ENCODE measurements around the gene RACGAP1.

DNA sequence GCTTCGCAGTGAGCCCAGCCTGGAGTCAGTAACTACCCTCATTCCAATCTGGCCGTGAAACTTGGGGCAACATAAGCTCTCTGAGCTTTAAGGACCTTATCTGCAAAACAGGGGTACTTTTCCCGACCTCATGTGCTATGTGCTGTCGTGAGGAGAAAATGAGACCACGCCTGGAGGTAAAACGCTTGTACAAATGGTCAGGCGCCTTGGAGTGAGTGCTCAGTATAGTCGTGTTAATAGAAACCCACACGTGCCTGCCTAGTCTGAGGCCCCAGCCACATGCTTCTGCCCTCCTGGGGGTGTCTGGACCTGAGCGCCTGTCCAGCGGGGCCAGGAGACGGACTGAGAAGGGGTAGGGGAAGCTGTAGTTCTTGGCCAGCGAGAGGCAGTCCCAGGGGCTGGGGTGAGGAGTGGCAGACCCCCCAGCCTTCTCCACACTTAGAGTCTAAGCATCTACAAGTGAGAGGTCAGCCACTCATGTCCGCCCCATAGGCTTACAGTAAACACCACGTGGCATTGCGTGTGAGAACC is 58.7 kb downstream of the RACGAP1 start:
- TF ChIP-seq, protein P1, sequence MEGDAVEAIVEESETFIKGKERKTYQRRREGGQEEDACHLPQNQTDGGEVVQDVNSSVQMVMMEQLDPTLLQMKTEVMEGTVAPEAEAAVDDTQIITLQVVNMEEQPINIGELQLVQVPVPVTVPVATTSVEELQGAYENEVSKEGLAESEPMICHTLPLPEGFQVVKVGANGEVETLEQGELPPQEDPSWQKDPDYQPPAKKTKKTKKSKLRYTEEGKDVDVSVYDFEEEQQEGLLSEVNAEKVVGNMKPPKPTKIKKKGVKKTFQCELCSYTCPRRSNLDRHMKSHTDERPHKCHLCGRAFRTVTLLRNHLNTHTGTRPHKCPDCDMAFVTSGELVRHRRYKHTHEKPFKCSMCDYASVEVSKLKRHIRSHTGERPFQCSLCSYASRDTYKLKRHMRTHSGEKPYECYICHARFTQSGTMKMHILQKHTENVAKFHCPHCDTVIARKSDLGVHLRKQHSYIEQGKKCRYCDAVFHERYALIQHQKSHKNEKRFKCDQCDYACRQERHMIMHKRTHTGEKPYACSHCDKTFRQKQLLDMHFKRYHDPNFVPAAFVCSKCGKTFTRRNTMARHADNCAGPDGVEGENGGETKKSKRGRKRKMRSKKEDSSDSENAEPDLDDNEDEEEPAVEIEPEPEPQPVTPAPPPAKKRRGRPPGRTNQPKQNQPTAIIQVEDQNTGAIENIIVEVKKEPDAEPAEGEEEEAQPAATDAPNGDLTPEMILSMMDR (IDR thresholded peaks at IDR 0.05), result no peak
- no peak for TF ChIP-seq POLR2A (IDR thresholded peaks at IDR 0.05)
- TF ChIP-seq POLR2AphosphoS5 (IDR thresholded peaks at IDR 0.05), result no peak
- TF ChIP-seq EP300 (IDR thresholded peaks at IDR 0.05), result no peak

All from gastroesophageal sphincter (tissue), 3 donors.